ENCODE results near the gene PHF21B. TPM values are rescaled to one million over a fixed set of nuclear protein-coding genes. Genes with fewer than 3 reads are reported as not detected.

PHF21B gene
- total RNA-seq, 5 donors from 2014 or later (not counting 1 experiment from before 2014, with no cell fraction given), result 0.15 to 0.36 TPM; not detected in 3

DNA sequence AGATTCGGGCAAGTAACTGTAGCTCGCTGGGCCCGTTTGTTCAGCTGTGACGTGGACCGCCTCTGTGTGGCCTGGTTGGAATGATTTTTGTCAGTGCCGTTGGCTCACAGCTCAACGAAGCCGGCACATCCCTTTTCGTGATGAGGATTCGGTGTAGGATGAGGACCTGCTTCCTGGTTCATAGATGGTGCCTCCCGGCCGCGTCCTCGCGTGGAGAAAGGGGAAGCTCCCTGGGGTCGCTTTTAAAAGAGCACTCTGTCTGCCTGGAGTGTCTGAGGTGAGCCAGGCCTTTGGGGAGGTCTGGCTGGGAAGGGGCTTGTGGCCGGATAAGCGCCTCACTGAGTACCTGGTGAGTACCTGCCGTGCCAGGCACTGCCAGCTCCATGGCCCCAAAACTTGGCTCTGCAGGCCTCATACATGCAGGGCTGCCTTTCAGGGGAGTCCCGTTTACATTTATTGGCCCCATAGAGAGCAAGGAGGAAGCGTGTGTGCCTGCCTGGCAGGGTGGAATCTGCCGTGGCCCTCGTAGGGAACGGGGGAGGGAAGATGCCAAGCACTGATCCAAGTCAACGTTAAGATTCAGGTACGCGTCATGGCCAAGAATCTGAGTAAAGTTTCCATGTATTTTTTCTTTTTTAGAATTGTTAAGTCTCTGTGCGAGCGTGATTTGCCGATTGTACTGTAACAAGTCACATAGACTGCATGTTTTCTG lies 169.0 kb downstream of the PHF21B start:
- Mint-ChIP-seq H3K27me3 (peaks cover 6 to 10% of the 10 kb centered on the region in 2 donors), H3K4me1 (no peaks in the 10 kb centered on the region), H3K36me3 (no peaks in the 10 kb centered on the region), H3K27ac (no peak overlapping the region), H3K9me3 (peaks cover 4 to 5% (median 5%) of the 10 kb centered on the region in 3 donors), H3K4me3 (no peak overlapping the region)
- Histone ChIP-seq H3K27me3 (replicated peaks in 1 of 2; ENCODE audit: control insufficient read depth in 2 of 2, extremely low read depth in 1 of 2, insufficient read depth in 2 of 2, low read length in 1 of 2) (peaks cover 0 to 39% of the 10 kb centered on the region in 2 experiments), H3K27ac (ENCODE audit: low read length) (no peak overlapping the region), H3K36me3 (ENCODE audit: control insufficient read depth in 2 of 2, extremely low read depth in 1 of 2, insufficient read depth in 1 of 2, low read length in 1 of 2) (no peaks in the 10 kb centered on the region), H3K4me3 (ENCODE audit: control insufficient read depth in 1 of 2, extremely low read depth in 1 of 2, low read length in 1 of 2) (no peak overlapping the region), H3K4me1 (ENCODE audit: control insufficient read depth in 1 of 2, extremely low read depth in 1 of 2, insufficient read depth in 2 of 2, low read length in 2 of 2) (no peaks in the 10 kb centered on the region), H3K9me3 (no peaks in the 10 kb centered on the region)
- DNase-seq (no peak), ATAC-seq (replicated peaks in 1 of 4) (no peak)
- ChIA-PET POLR2A (no interaction called here), CTCF (no interaction called here)
- WGBS (ENCODE audit: insufficient coverage), result 58% methylated on average over 27 of the region's 30 CpGs

DNA sequence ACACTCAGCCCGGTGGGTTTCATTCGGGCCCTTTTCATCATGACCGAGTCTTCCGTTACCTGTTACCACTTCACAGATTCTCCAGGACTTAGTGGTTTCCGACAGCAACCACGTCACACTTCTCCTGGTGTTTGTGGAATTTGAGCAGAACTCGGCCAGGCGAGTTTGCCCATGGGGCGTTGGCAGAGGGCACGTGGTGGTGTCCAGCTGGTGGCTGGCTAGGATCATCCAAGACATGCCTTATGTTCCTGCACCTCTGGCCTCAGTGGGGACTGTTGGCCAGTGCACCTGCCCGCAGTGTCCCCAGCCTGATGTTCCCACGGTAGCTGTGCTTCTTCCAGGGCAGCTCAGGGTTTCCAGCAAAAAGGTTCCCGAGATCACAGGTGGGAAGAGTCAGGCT lies 170.1 kb downstream of the PHF21B start:
- Histone ChIP-seq H3K27me3 (replicated peaks in 1 of 2; ENCODE audit: control insufficient read depth in 2 of 2, extremely low read depth in 1 of 2, insufficient read depth in 2 of 2, low read length in 1 of 2) (peaks cover 0 to 41% of the 10 kb centered on the region in 2 experiments), H3K36me3 (ENCODE audit: control insufficient read depth in 2 of 2, extremely low read depth in 1 of 2, insufficient read depth in 1 of 2, low read length in 1 of 2) (no peaks in the 10 kb centered on the region), H3K4me1 (ENCODE audit: control insufficient read depth in 1 of 2, extremely low read depth in 1 of 2, insufficient read depth in 2 of 2, low read length in 2 of 2) (no peaks in the 10 kb centered on the region), H3K27ac (ENCODE audit: low read length) (no peak overlapping the region), H3K4me3 (ENCODE audit: control insufficient read depth in 1 of 2, extremely low read depth in 1 of 2, low read length in 1 of 2) (no peak overlapping the region), H3K9me3 (no peaks in the 10 kb centered on the region)
- H3K9me3 Mint-ChIP-seq, result peaks cover 3 to 6% (median 5%) of the 10 kb centered on the region in 3 donors
- CTCF ChIA-PET, result no interaction called here
- H3K27me3 Mint-ChIP-seq, result peaks cover 6 to 13% of the 10 kb centered on the region in 2 donors
- no peak overlapping the region for H3K27ac Mint-ChIP-seq
- no peak overlapping the region for H3K4me3 Mint-ChIP-seq
- ATAC-seq (replicated peaks in 1 of 4), result no peak
- H3K4me1 Mint-ChIP-seq, result no peaks in the 10 kb centered on the region
- POLR2A ChIA-PET, result no interaction called here
- no peak for DNase-seq
- no peaks in the 10 kb centered on the region for H3K36me3 Mint-ChIP-seq
- 87% methylated on average over 11 of the region's 13 CpGs for WGBS (ENCODE audit: insufficient coverage)

- peaks cover 6 to 8% (median 6%) of the 10 kb centered on the region in 3 donors for H3K9me3 Mint-ChIP-seq
- DNase-seq (no peak), ATAC-seq (replicated peaks in 1 of 4) (no peak)
- CTCF ChIA-PET, result no interaction called here
- Histone ChIP-seq H3K4me1 (ENCODE audit: control insufficient read depth in 1 of 2, extremely low read depth in 1 of 2, insufficient read depth in 2 of 2, low read length in 2 of 2) (no peaks in the 10 kb centered on the region), H3K4me3 (ENCODE audit: control insufficient read depth in 1 of 2, extremely low read depth in 1 of 2, low read length in 1 of 2) (no peak overlapping the region), H3K27ac (ENCODE audit: low read length) (no peak overlapping the region), H3K36me3 (ENCODE audit: control insufficient read depth in 2 of 2, extremely low read depth in 1 of 2, insufficient read depth in 1 of 2, low read length in 1 of 2) (no peaks in the 10 kb centered on the region), H3K27me3 (replicated peaks in 1 of 2; ENCODE audit: control insufficient read depth in 2 of 2, extremely low read depth in 1 of 2, insufficient read depth in 2 of 2, low read length in 1 of 2) (peaks cover 0 to 39% of the 10 kb centered on the region in 2 experiments), H3K9me3 (no peaks in the 10 kb centered on the region)
- no peak overlapping the region for H3K4me3 Mint-ChIP-seq
- POLR2A ChIA-PET, result no interaction called here
- no peak overlapping the region for H3K27ac Mint-ChIP-seq
- 77% methylated on average over 4 of the region's 7 CpGs for WGBS (ENCODE audit: insufficient coverage)
- no peaks in the 10 kb centered on the region for H3K36me3 Mint-ChIP-seq
- no peaks in the 10 kb centered on the region for H3K4me1 Mint-ChIP-seq
- peaks cover 6 to 17% of the 10 kb centered on the region in 2 donors for H3K27me3 Mint-ChIP-seq
These were observed 170.7 kb downstream of the PHF21B start for GRCh38 chr22:44839061-44839460.

DNA sequence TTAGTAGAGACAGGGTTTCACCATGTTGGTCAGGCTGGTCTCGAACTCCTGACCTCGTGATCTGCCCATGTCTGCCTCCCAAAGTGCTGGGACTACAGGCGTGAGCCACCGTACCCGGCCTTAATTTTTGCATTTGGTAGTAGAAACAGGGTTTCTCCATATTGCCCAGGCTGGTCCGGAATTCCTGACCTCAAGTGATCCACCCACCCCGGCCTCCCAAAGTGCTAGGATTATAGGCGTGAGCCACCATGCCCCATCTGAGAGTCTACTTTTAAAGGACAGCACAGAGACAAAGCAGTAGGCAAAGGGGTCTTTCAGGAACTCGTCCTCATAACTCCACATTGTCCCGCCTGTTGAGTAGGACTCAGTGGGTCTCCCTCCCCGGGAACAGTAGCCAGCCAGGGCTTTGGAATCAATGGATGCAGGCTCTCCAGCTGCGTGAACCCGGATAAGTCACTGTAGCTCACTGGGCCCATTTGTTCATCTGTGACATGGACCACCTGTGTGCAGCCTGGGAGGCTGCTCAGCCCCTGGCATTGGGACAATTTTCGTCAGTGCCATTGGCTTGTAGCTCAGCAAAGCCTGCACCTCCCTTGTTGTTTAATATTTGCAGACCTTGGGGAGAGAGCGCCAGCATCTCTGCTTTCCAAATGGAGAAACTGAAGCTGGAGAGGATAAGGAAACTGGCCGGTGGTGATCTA lies 171.3 kb downstream of the PHF21B start:
- DNase-seq (no peak), ATAC-seq (replicated peaks in 1 of 4) (no peak)
- H3K4me1 Mint-ChIP-seq, result no peaks in the 10 kb centered on the region
- H3K36me3 ChIP-seq (ENCODE audit: control insufficient read depth in 2 of 2, extremely low read depth in 1 of 2, insufficient read depth in 1 of 2, low read length in 1 of 2), result no peaks in the 10 kb centered on the region
- H3K9me3 ChIP-seq, result no peaks in the 10 kb centered on the region
- POLR2A ChIA-PET, result no interaction called here
- no peak overlapping the region for H3K27ac ChIP-seq (ENCODE audit: low read length)
- no peaks in the 10 kb centered on the region for H3K36me3 Mint-ChIP-seq
- H3K4me1 ChIP-seq (ENCODE audit: control insufficient read depth in 1 of 2, extremely low read depth in 1 of 2, insufficient read depth in 2 of 2, low read length in 2 of 2), result no peaks in the 10 kb centered on the region
- H3K9me3 Mint-ChIP-seq, result peaks cover 6 to 8% (median 6%) of the 10 kb centered on the region in 3 donors
- no peak overlapping the region for H3K27ac Mint-ChIP-seq
- 75% methylated on average over 8 of the region's 16 CpGs for WGBS (ENCODE audit: insufficient coverage)
- peaks cover 0 to 39% of the 10 kb centered on the region in 2 experiments for H3K27me3 ChIP-seq (replicated peaks in 1 of 2; ENCODE audit: control insufficient read depth in 2 of 2, extremely low read depth in 1 of 2, insufficient read depth in 2 of 2, low read length in 1 of 2)
- H3K4me3 Mint-ChIP-seq, result no peak overlapping the region
- no peak overlapping the region for H3K4me3 ChIP-seq (ENCODE audit: control insufficient read depth in 1 of 2, extremely low read depth in 1 of 2, low read length in 1 of 2)
- H3K27me3 Mint-ChIP-seq, result peaks cover 6 to 17% of the 10 kb centered on the region in 2 donors
- CTCF ChIA-PET, result no interaction called here

DNA sequence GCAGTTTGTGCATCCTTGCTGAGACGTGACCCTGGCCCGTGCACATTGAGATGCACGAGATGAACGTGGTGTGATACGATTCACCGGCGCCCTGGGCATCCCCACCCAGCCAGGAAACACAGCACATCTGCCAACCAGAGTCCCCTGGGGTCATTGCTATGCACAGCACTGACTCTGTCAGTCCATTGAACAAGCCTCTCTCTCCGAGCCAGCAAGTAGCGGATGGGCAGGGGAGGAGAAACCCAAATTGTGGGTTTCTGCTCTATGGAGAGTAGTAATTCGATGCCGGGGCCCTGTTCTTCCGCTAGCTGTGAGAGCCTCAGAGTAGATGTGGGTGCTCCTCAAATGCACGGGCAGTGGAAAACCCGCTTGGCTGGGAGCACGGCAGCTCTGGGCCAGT lies 172.3 kb downstream of the PHF21B start:
- H3K27me3 Mint-ChIP-seq, result peaks cover 8 to 20% of the 10 kb centered on the region in 2 donors
- Histone ChIP-seq H3K4me1 (ENCODE audit: control insufficient read depth in 1 of 2, extremely low read depth in 1 of 2, insufficient read depth in 2 of 2, low read length in 2 of 2) (no peaks in the 10 kb centered on the region), H3K9me3 (no peaks in the 10 kb centered on the region), H3K36me3 (ENCODE audit: control insufficient read depth in 2 of 2, extremely low read depth in 1 of 2, insufficient read depth in 1 of 2, low read length in 1 of 2) (no peaks in the 10 kb centered on the region), H3K27me3 (replicated peaks in 1 of 2; ENCODE audit: control insufficient read depth in 2 of 2, extremely low read depth in 1 of 2, insufficient read depth in 2 of 2, low read length in 1 of 2) (peaks cover 0 to 39% of the 10 kb centered on the region in 2 experiments), H3K4me3 (ENCODE audit: control insufficient read depth in 1 of 2, extremely low read depth in 1 of 2, low read length in 1 of 2) (no peak overlapping the region), H3K27ac (ENCODE audit: low read length) (no peak overlapping the region)
- no peak for DNase-seq
- H3K4me1 Mint-ChIP-seq, result no peaks in the 10 kb centered on the region
- no peaks in the 10 kb centered on the region for H3K36me3 Mint-ChIP-seq
- peaks cover 6 to 8% (median 6%) of the 10 kb centered on the region in 3 donors for H3K9me3 Mint-ChIP-seq
- ChIA-PET POLR2A (no interaction called here), CTCF (no interaction called here)
- WGBS (ENCODE audit: insufficient coverage), result 78% methylated on average over 13 of the region's 15 CpGs
- ATAC-seq (replicated peaks in 1 of 4), result no peak
- H3K27ac Mint-ChIP-seq, result no peak overlapping the region
- H3K4me3 Mint-ChIP-seq, result no peak overlapping the region

DNA sequence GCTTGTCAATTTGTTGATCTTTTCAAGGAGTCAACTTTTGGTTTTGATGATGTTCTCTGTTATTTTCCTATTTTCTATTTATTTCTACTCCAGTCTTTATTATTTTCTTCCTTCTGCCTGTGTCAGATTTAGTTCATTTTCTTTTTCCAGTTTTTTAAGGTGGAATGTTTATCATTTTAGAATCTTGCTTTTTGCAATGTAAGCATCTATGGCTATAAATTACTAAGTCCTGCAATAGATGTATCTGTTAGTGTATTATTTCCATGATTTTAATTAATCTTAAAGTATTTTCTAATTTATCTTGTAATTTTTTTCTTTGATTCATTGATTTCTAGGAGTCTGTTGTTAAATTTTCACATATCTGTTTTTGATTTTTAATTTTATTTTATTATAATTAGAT lies 175.7 kb downstream of the PHF21B start:
- ChIA-PET CTCF (no interaction called here), POLR2A (no interaction called here)
- Histone ChIP-seq H3K27me3 (replicated peaks in 1 of 2; ENCODE audit: control insufficient read depth in 2 of 2, extremely low read depth in 1 of 2, insufficient read depth in 2 of 2, low read length in 1 of 2) (peaks cover 0 to 30% of the 10 kb centered on the region in 2 experiments), H3K4me1 (ENCODE audit: control insufficient read depth in 1 of 2, extremely low read depth in 1 of 2, insufficient read depth in 2 of 2, low read length in 2 of 2) (no peaks in the 10 kb centered on the region), H3K4me3 (ENCODE audit: control insufficient read depth in 1 of 2, extremely low read depth in 1 of 2, low read length in 1 of 2) (no peak overlapping the region), H3K27ac (ENCODE audit: low read length) (no peak overlapping the region), H3K9me3 (no peaks in the 10 kb centered on the region), H3K36me3 (ENCODE audit: control insufficient read depth in 2 of 2, extremely low read depth in 1 of 2, insufficient read depth in 1 of 2, low read length in 1 of 2) (no peaks in the 10 kb centered on the region)
- Mint-ChIP-seq H3K36me3 (no peaks in the 10 kb centered on the region), H3K9me3 (peaks cover 6 to 8% (median 6%) of the 10 kb centered on the region in 3 donors), H3K4me3 (no peak overlapping the region), H3K27ac (no peak overlapping the region), H3K27me3 (peaks cover 2 to 13% of the 10 kb centered on the region in 2 donors), H3K4me1 (no peaks in the 10 kb centered on the region)
- no peak for ATAC-seq (replicated peaks in 1 of 4)
- DNase-seq, result no peak

Measured in T-cell (primary cell).